GM12801 (cell line): Measurements from ENCODE around the gene TSEN2.

Experiments used
- CTCF ChIP-seq: IDR thresholded peaks from one replicate; pipeline ENCODE4 v1.5.1; 2011; ENCODE audit warnings: control low read depth; ENCODE audit not compliant: insufficient read length; ENCODE audit errors: extremely low read depth

TSEN2 gene

GRCh38 chr3:12447075-12447474, 37.2 kb upstream of the TSEN2 start:
- no peak for TF ChIP-seq CTCF

GRCh38 chr3:12449889-12450682, 34.2 kb upstream of the TSEN2 start:
- no peak for TF ChIP-seq CTCF

GRCh38 chr3:12451481-12451880, 32.8 kb upstream of the TSEN2 start:
- no peak for TF ChIP-seq CTCF

- TF ChIP-seq CTCF, result no peak
These were observed 32.3 kb upstream of the TSEN2 start for GRCh38 chr3:12451960-12452359.

- TF ChIP-seq CTCF, result no peak
These were observed 31.6 kb upstream of the TSEN2 start for GRCh38 chr3:12452361-12453330.

GRCh38 chr3:12454076-12454815, 30.0 kb upstream of the TSEN2 start:
- no peak for TF ChIP-seq CTCF

GRCh38 chr3:12454816-12455121, 29.5 kb upstream of the TSEN2 start:
- TF ChIP-seq CTCF, result no peak
